GM12801 (cell line): ENCODE data around the gene ATP5F1E.

ENCODE experiments used
- TF ChIP-seq, protein P1 (sequence below): IDR thresholded peaks from one replicate; pipeline ENCODE4 v1.5.1; 2011; ENCODE audit warnings: control low read depth; ENCODE audit not compliant: insufficient read length; ENCODE audit errors: extremely low read depth

ATP5F1E gene

DNA sequence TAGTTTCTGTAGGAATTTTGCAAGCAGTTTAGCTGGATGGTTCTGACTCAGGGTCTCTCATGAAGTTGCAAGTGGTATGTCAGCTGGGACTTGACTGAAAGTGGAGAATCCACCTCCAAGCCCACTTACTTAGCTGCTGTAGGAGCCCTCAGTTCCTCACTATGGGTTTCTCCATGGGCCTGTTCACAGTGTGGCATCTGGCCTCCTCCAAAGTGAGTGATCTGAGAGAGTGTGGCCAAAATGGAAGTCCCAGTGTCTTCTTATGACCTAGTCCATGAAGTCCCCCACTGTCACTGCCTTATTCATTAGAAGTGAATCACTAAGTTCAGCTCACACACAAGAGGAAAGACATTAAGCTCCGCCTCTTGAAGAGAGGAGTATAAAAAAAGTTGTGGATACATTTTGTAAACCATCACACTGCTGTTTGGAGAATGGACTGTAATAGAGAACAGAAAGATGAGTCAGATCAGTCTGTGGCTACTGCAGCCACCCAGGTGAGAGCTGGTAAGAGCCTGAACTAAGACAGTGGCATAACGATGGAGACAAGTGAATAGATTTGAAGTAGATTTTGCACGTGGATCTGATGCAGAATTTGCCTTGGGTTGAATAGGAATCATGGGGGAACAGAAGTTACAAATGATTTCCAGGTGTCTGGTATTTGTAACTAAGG, 55.9 kb downstream of the ATP5F1E start:
- TF ChIP-seq, protein P1, sequence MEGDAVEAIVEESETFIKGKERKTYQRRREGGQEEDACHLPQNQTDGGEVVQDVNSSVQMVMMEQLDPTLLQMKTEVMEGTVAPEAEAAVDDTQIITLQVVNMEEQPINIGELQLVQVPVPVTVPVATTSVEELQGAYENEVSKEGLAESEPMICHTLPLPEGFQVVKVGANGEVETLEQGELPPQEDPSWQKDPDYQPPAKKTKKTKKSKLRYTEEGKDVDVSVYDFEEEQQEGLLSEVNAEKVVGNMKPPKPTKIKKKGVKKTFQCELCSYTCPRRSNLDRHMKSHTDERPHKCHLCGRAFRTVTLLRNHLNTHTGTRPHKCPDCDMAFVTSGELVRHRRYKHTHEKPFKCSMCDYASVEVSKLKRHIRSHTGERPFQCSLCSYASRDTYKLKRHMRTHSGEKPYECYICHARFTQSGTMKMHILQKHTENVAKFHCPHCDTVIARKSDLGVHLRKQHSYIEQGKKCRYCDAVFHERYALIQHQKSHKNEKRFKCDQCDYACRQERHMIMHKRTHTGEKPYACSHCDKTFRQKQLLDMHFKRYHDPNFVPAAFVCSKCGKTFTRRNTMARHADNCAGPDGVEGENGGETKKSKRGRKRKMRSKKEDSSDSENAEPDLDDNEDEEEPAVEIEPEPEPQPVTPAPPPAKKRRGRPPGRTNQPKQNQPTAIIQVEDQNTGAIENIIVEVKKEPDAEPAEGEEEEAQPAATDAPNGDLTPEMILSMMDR = no peak
